IMR-90 (cell line): Measurements from ENCODE around the gene SRP14. TPM values are rescaled to one million over a fixed set of nuclear protein-coding genes. Genes with fewer than 3 reads are reported as not detected.

ENCODE experiments used
- ATAC-seq: fragments of 200-7000 bp; cut with Tn5 transposase; 2 replicates; pipeline ENCODE4 v1.9.1; 2020; ENCODE audit warnings: low read depth, mild to moderate bottlenecking, moderate library complexity
- BruUV-seq: library from RNA; stranded (reverse); fragments of 400-500 nt; replicated peaks from 2 replicates; lab custom pipeline; 2021; lab: Mats Ljungman, UMichigan
- CTCF ChIA-PET: fragments of 300-600 bp; formaldehyde crosslinking; extraction: SDS; loops from one replicate; lab custom pipeline; 2021; ENCODE audit warnings: antibody characterized with exemption; lab: Yijun Ruan, JAX
- POLR2A ChIA-PET: fragments of 300-600 bp; sonication (Branson Sonifier 250); formaldehyde crosslinking; loops from one replicate; lab custom pipeline; 2022; ENCODE audit warnings: antibody characterized with exemption; ENCODE audit not compliant: unreplicated experiment; lab: Charles Lee
- DNase-seq: peaks from one replicate; pipeline ENCODE4 v3.0.0; 2013
- H2AFZ ChIP-seq: replicated peaks from 2 replicates; pipeline ENCODE3; 2013; ENCODE audit warnings: low read length, mild to moderate bottlenecking; ENCODE audit not compliant: poor library complexity
- H2AK5ac ChIP-seq: 2 replicates; pipeline ENCODE4 v1.6.1; 2013; ENCODE audit warnings: low read depth, low read length, inconsistent platforms
- H2AK9ac ChIP-seq: replicated peaks from 2 replicates; pipeline ENCODE3; 2013; ENCODE audit warnings: mild to moderate bottlenecking, low read depth, low read length, moderate library complexity; ENCODE audit not compliant: poor library complexity
- H2BK120ac ChIP-seq: 2 replicates; pipeline ENCODE4 v1.6.1; 2013; ENCODE audit warnings: low read depth, low read length, inconsistent platforms
- H2BK15ac ChIP-seq: 3 replicates; pipeline ENCODE4 v1.6.1; 2013; ENCODE audit warnings: low read depth, low read length, inconsistent platforms
- H2BK20ac ChIP-seq: 2 replicates; pipeline ENCODE4 v1.6.1; 2013; ENCODE audit warnings: low read depth, mild to moderate bottlenecking, inconsistent platforms, low read length, moderate library complexity
- H2BK5ac ChIP-seq: 2 replicates; pipeline ENCODE4 v1.6.1; 2013; ENCODE audit warnings: mild to moderate bottlenecking, low read depth, low read length, inconsistent platforms; ENCODE audit not compliant: poor library complexity, severe bottlenecking
- H3K14ac ChIP-seq: replicated peaks from 2 replicates; pipeline ENCODE4 v1.6.1; 2013; ENCODE audit warnings: low read depth, low read length, inconsistent platforms
- H3K18ac ChIP-seq: 2 replicates; pipeline ENCODE4 v1.6.1; 2013; ENCODE audit warnings: low read depth, low read length, control low read depth
- H3K23ac ChIP-seq: 2 replicates; pipeline ENCODE4 v1.6.1; 2013; ENCODE audit warnings: low read depth, low read length, inconsistent platforms
- H3K27ac ChIP-seq: 2 replicates; pipeline ENCODE4 v1.5.1; 2013; ENCODE audit warnings: mild to moderate bottlenecking, control low read depth, low read length; ENCODE audit not compliant: insufficient read depth
- H3K27me3 ChIP-seq: 2 replicates; pipeline ENCODE4 v1.6.1; 2013; ENCODE audit warnings: low read length; ENCODE audit not compliant: control insufficient read depth, insufficient read depth
- H3K36me3 ChIP-seq: 2 replicates; pipeline ENCODE4 v1.6.1; 2013; ENCODE audit warnings: low read length, mixed read lengths; ENCODE audit not compliant: control insufficient read depth, insufficient read depth
- H3K4ac ChIP-seq: 2 replicates; pipeline ENCODE4 v1.6.1; 2013; ENCODE audit warnings: low read depth, low read length, inconsistent platforms
- H3K4me1 ChIP-seq: 2 replicates; pipeline ENCODE4 v1.6.1; 2013; ENCODE audit warnings: low read length, mixed read lengths; ENCODE audit not compliant: control insufficient read depth, insufficient read depth
- H3K4me2 ChIP-seq: 2 replicates; pipeline ENCODE4 v1.6.1; 2013; ENCODE audit warnings: low read depth, mild to moderate bottlenecking, control low read depth, low read length, moderate library complexity
- H3K4me3 ChIP-seq: 2 replicates; pipeline ENCODE4 v1.5.1; 2013; ENCODE audit warnings: low read depth, mild to moderate bottlenecking, control low read depth, low read length, moderate library complexity; ENCODE audit not compliant: insufficient read depth
- H3K56ac ChIP-seq: 2 replicates; pipeline ENCODE4 v1.6.1; 2013; ENCODE audit warnings: low read length, inconsistent platforms; ENCODE audit not compliant: insufficient read depth; ENCODE audit errors: extremely low read depth
- H3K79me1 ChIP-seq, 2 experiments: 2 replicates each; pipeline ENCODE4 v1.6.1; 2013; ENCODE audit warnings: low read length in 2 of 2, inconsistent platforms in 1 of 2, low read depth in 1 of 2
- H3K9ac ChIP-seq: 2 replicates; pipeline ENCODE4 v1.6.1; 2013; ENCODE audit warnings: low read depth, low read length, control low read depth
- H3K9me1 ChIP-seq: 2 replicates; pipeline ENCODE4 v1.6.1; 2013; ENCODE audit warnings: low read length, inconsistent platforms; ENCODE audit not compliant: insufficient read depth
- H3K9me3 ChIP-seq: 2 replicates; pipeline ENCODE4 v1.6.1; 2013; ENCODE audit warnings: low read length; ENCODE audit not compliant: control insufficient read depth, insufficient read depth
- H4K20me1 ChIP-seq: 2 replicates; pipeline ENCODE4 v1.6.1; 2013; ENCODE audit warnings: low read length, inconsistent platforms; ENCODE audit not compliant: insufficient read depth
- H4K5ac ChIP-seq: 2 replicates; pipeline ENCODE4 v1.6.1; 2013; ENCODE audit warnings: mild to moderate bottlenecking, low read depth, low read length, control low read depth
- H4K8ac ChIP-seq, 2 experiments: 2 replicates each; pipeline ENCODE4 v1.6.1; 2013; ENCODE audit warnings: low read depth in 2 of 2, low read length in 2 of 2, control low read depth in 1 of 2, inconsistent platforms in 1 of 2
- H4K91ac ChIP-seq: 2 replicates; pipeline ENCODE4 v1.6.1; 2013; ENCODE audit warnings: low read depth, low read length, inconsistent platforms; ENCODE audit not compliant: insufficient read depth
- MAFK ChIP-seq: IDR thresholded peaks from 2 replicates; pipeline ENCODE4 v1.6.1; 2012; ENCODE audit warnings: low read depth, low read length, improper control_type of control experiment
- MAZ ChIP-seq: IDR thresholded peaks from 2 replicates; pipeline ENCODE4 v1.6.1; 2012; ENCODE audit warnings: low read depth, mild to moderate bottlenecking, low read length, improper control_type of control experiment, moderate library complexity, borderline replicate concordance
- NFE2L2 ChIP-seq: fragments of 150-350 bp; IDR thresholded peaks from 2 replicates; pipeline ENCODE4 v1.6.1; 2016; ENCODE audit warnings: low read depth, mild to moderate bottlenecking, low read length
- WGBS, 2 experiments: methylation state at CpG; one replicate each; pipeline versions ENCODE4 v1.1.5 to v1.1.7; 2013; ENCODE audit warnings: missing lambda C conversion rate in 2 of 2; ENCODE audit not compliant: insufficient read length in 1 of 2; ENCODE audit errors: extremely low coverage in 2 of 2; 5-methylcytosine and 5-hydroxymethylcytosine counted together
- dilution Hi-C: fragments of 300-500 bp; cut with HindIII; formaldehyde crosslinking; loops from one replicate; pipeline ENCODE4 v1.14.3; 2018; ENCODE audit warnings: low sequenced_read_pairs; ENCODE audit not compliant: unreplicated experiment
- in situ Hi-C: fragments of 300-500 bp; cut with MboI; formaldehyde crosslinking; loops from 3 replicates; pipeline ENCODE4 v1.14.3; 2019; ENCODE audit warnings: low sequenced_read_pairs, inconsistent platforms, mixed read lengths
- intact Hi-C: fragments of 100-400 bp; cut with micrococcal nuclease; formaldehyde crosslinking; loops from 2 replicates; pipeline ENCODE4 v1.10.0; 2022
- polyA plus RNA-seq, 3 experiments: library from polyadenylated mRNA; depleted of rRNA; stranded (reverse); fragments of >200 nt; gene quantifications; 2 replicates each; pipeline ENCODE4 v1.2.3, GENCODE V29; 2012; ENCODE audit warnings: low replicate concordance in 1 of 3
- total RNA-seq: library from RNA; depleted of rRNA; stranded (reverse); fragments of >200 nt; gene quantifications from 2 replicates; pipeline ENCODE4 v1.2.3, GENCODE V29; 2012

The SRP14 gene
- total and polyA plus RNA-seq, 2 of the 4 experiments (the other 2 are of a cell fraction) = 106 to 295 TPM

DNA sequence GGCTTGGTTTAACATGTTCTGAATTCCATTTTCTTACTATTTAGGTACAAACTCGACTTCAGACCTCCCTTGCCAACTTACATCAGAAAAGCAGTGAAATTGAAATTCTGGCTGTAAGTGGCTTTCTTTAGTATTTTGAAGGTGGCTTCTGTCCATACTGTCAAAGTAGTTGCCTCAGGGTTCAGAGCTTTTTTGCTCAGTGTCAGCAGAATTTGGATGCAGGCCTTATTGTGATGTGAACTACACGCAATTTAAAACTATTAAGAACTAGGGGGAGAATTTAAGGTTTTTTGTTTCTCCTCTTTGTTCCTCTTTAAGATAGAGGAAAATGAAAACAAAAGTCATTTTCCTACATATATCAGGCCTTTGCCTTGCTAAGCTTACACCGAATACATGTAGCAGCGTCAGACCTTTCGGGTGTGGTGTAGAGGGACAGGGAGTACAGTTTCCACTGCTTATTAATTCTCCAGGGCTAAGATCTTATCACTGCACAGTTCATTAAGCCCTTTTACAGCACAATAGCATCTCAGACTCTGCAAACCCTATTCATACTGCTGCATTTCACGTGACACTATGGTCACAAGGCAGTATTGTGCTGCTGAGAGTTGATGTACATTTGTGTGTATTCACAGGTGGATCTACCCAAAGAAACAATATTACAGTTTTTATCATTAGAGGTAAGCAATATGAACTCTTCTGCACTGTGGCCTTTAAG lies 6.7 kb downstream of the SRP14 start:
- no peaks in the 10 kb centered on the region for H3K9me3 ChIP-seq
- H3K27me3 ChIP-seq = no peaks in the 10 kb centered on the region
- H3K79me1 ChIP-seq = peaks cover 7 to 27% of the 10 kb centered on the region in 2 experiments; a peak in 3 of 4 replicates
- no peak overlapping the region for H2AK9ac ChIP-seq
- H2AFZ ChIP-seq = no peak overlapping the region
- dilution Hi-C loops = no loop called here
- no peak overlapping the region for H2BK120ac ChIP-seq
- H4K91ac ChIP-seq = no peak overlapping the region
- no peak overlapping the region for H2AK5ac ChIP-seq
- no TSS peak for BruUV-seq
- DNase-seq (no peak), ATAC-seq (no peak)
- H3K14ac ChIP-seq = no peak overlapping the region
- no peak overlapping the region for H3K4me3 ChIP-seq
- no peaks in the 10 kb centered on the region; the same call in 1 of the 2 replicates for H4K20me1 ChIP-seq
- H4K5ac ChIP-seq = no peak overlapping the region
- H3K4me1 ChIP-seq = no peaks in the 10 kb centered on the region
- no peak overlapping the region for H3K4ac ChIP-seq
- H4K8ac ChIP-seq = peak overlapping the region in 1 of 2 experiments; percentile 34; a peak in 1 of 4 replicates
- no peak overlapping the region for H2BK5ac ChIP-seq
- H3K9ac ChIP-seq = no peak overlapping the region
- no peak overlapping the region for H2BK20ac ChIP-seq
- no peak overlapping the region for H3K27ac ChIP-seq
- no peaks in the 10 kb centered on the region for H3K9me1 ChIP-seq
- in situ Hi-C loops = no loop called here
- intact Hi-C loops = no loop called here
- H3K36me3 ChIP-seq = peaks cover 44% of the 10 kb centered on the region
- H3K23ac ChIP-seq = no peak overlapping the region
- ChIA-PET POLR2A (interaction anchor here (0.6 kb wide), 1 partner anchor 178 kb away, joined by 5 read pairs; no protein-coding TSS in a partner anchor), CTCF (interaction anchor here (0.7 kb wide), 1 partner anchor 242 kb away, joined by 3 read pairs; no protein-coding TSS in a partner anchor)
- no peak overlapping the region for H3K4me2 ChIP-seq
- TF ChIP-seq MAFK = peak; percentile 64
- TF ChIP-seq NFE2L2 = no peak
- TF ChIP-seq MAZ = no peak
- H2BK15ac ChIP-seq = no peak overlapping the region
- H3K18ac ChIP-seq = no peak overlapping the region
- H3K56ac ChIP-seq = no peak overlapping the region
- WGBS, 2 experiments = no CpG with 5 or more reads among the region's 6 CpGs
